Measurements from ENCODE around the gene KRTAP1-4.

GRCh38 chr17:41052566-41052965, 22.6 kb upstream of the KRTAP1-4 start:
- TF ChIP-seq CTCF (IDR thresholded peaks at IDR 0.05; ENCODE audit: insufficient read depth, low read length) (no peak), GABPA (IDR thresholded peaks at IDR 0.05; ENCODE audit: low read depth) (no peak), POLR2AphosphoS5 (IDR thresholded peaks at IDR 0.05; ENCODE audit: low read depth) (no peak), REST (IDR thresholded peaks at IDR 0.05; ENCODE audit: insufficient replicate concordance, low read depth) (no peak)

All from HL-60 (cell line).